ENCODE results near the gene ABHD2.
"Not testable (repeated sequence)": the region's sequence is repeated elsewhere in the genome, so short reads cannot be mapped to it uniquely, and the experiment has no call there.

Gene ABHD2

DNA sequence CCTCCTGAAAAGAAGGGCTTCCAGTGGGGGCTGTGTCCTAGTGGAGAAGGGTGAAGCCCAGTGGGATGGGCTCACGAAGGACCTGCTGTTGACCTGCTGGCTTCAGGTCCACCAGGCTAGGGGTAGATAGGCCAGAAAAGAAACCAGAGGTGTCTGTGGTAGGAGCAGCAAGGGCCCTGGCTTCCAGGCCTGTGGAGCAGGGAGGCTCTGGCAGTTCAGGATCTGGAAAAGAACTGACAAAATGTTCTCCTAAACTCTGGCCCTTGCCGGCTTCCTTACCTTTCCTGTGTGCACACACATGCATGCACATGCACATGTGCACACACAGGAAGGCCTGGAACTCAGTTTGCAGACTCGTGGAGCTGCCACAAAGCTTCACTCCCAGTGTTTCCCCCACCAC lies 49.7 kb downstream of the ABHD2 start:
- DNase-seq (ENCODE audit: low read depth in 2 of 2), result no peak

DNA sequence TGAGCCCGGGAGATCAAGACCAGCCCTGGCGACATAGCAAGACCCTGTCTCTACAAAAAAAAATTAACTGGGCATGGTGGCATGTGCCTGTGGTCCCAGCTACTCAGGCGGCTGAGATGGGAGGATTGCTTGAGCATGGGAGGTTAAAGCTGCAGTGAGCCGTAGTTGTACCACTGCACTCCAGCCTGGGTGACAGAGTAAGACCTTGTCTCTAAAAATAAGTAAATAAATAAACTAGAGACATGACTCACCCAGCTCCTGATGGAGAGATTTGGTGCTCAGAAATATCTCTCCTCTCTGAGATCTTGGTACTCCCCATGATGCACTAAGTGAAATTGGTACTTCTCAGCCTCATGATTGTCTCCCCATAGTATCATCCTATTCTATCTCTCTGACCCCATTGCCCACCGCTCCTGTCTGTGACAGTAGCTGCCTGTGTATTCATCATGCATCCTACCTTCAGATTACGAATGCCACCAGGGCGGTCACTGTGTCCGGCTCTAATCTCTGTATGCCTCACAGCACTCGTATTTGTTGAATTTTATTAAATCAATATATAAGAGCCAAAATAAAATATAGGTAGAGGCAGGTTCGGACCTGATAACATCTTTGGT lies 50.9 kb downstream of the ABHD2 start:
- no peak for DNase-seq (ENCODE audit: low read depth in 2 of 2)

DNA sequence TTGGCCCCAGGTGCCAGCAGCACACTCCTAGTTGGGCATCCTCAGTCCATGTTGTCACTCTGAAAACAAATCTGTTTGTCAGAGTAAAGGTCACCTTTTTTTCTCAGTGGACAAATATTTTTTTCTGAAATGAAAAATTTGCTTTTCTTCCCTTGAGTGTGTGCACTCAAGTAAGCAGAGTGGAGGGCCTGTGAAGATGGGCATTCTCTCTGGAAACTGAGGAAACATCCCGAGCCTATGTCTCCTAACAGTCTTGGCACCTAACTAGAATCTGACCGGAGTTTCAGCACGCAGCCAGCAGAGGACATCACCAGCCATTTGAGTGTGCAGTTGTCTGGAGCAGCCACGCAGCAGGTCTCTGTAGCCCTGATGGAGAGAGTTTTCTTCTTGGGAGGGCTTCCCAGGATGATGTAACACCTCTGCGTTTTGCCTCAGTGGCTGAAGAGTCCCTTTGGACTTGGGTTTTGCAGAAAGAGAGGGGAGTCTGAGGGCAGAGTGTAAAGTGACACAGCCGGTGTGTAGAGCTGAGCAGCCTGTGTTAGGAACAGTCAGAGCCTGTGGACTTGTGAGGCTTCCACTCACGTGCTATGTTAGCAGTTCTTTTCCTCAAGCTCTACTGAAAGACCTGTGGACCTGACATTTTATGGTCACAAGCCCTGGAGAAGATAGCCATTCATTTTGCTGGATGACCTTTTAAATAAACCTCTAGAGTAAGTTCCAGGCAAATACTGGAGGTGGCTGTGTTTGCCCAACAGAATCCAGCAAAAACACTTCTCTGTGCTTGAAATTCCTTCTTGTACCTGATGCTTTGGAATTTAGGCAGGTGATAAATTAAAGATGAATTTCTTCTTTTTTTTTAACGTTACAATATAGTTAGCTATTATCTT lies 51.6 kb downstream of the ABHD2 start:
- DNase-seq (ENCODE audit: low read depth in 2 of 2), result no peak

DNA sequence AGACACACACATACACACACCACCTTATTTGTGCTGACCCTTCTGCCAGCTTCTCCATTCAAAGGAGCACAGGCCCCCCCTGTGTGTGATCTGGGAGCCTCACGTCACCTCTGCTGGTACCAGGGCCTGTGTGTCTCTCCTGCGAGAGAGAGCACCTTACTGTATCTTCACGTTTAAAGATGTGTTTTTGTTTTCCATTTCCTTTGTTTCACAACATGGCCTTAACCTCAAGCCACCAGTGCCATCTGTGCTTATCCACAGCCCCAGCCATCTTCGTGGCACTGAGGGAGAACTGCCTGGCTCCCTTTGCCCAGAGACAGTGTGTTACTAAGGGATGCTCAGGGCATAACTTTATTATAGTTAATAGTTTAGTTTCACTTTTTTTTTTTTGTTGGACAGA lies 52.3 kb downstream of the ABHD2 start:
- DNase-seq (ENCODE audit: low read depth in 2 of 2), result no peak

DNA sequence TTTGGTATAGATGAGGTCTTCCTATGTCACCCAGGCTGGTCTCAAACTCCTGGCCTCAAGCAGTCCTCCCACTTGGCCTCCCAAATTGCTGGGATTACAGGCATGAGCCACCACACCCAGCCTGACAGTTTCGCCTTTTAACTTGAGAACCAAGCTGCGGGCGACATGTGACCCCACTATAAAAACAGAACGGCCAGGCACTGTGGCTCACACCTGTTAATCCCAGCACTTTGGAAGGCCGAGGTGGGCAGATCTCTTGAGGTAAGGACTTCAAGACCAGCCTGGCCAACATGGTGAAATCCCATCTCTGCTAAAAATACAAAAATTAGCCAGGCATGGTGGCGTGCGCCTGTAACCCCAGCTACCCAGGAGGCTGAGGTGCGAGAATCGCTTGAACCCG lies 52.9 kb downstream of the ABHD2 start:
- DNase-seq (ENCODE audit: low read depth in 2 of 2), result not testable (repeated sequence)

DNA sequence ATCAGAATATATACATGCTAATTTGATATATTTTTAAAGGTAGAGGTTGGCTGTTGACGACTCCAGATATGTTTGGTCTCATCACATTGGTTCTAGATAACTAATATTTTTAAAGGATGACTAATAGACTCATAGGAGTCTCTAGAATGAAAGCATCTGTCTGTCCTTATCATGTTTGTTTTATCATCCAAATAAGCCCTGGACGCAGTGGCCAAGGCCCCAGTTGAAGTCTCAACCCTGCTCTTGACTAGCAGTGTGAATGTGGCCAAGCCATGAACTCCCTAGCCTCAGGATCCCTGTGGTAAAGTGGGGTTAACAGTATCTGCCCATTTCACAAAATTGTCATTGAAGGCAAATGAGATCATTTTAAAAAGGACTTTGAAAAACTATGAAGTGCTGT lies 53.6 kb downstream of the ABHD2 start:
- no peak for DNase-seq (ENCODE audit: low read depth in 2 of 2)

DNA sequence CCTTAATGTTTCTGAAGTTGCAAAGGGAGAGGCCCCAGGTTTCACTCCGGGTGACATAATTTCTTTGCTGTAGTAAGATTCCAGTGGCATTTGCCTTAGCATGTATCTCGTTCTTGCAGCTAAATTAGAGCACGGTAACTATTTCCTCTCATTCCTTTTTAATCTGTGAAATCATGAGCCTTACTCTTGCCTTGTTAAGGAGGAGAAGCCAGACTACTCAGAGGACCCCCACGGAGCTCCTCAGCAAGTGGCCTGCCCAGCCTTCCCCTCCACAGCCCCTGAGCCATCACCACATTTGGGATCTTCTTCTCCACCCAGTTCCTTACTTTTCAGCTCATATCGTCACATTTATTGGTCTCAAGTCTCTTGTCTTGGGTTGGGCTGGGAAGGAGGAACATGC lies 54.2 kb downstream of the ABHD2 start:
- no peak for DNase-seq (ENCODE audit: low read depth in 2 of 2)

DNA sequence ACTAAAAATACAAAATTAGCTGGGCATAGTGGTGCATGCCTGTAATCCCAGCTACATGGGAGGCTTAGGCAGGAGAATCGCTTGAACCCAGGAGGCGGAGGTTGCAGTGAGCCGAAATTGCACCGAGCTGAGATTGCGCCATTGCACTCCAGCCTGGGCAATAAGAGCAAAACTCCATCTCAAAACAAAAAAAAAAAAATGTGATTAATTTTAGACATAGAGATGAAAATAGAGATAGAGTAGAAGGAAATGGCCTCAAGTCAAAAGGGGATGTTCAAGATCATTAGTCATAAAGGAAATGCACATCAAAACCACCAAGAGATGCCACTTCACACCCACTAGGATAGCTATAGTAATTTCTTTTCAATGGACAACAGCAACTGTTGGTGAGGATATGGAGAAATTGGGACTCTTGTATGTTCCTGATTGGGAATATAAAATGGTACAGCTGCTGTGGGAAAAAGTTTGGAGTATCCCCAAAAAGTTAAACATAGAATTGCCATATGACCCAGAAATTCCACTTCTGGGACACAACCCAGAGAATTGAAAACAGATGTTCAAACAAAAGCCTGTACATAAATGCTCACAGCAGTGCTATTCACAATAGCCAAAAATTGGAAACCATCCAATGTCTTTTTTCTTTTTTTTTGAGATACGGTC lies 55.4 kb downstream of the ABHD2 start:
- no peak for DNase-seq (ENCODE audit: low read depth in 2 of 2)

DNA sequence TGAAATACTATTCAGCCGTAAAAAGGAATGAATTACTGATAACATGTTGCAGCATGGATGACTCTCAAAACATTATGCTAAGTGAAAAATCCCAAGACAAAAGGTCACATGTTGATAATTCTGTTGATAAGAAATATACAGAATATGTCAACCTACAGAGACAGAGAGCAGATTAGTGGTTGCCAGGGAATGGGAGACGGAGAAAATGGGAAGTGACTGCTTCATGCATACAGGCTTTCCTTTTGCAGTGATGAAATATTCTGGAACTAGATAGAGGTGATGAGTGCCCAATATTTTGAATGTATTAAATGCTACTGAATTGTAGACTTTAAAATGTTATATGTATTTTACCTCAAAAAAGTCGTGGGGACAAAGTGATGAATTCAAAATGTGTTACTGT lies 56.2 kb downstream of the ABHD2 start:
- DNase-seq (ENCODE audit: low read depth in 2 of 2), result no peak

DNA sequence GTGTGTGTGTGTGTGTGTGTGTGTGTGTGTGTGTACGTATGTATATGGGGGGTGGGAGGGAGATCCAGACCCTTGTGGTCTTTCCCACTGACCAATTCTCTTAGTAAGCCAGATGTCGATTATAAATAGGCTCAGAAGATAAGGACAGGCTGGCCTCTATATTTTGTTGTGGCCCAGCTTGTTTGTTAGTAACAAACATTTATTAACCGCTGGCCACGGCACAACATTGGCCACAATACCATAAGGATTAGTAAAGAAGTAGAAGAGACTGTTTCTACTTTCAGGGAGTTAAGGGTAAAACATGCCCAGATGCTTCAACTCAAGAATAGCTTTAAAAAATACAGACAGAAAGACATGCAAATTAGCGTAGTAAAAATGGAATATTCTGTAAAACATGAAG lies 58.1 kb downstream of the ABHD2 start:
- no peak for DNase-seq (ENCODE audit: low read depth in 2 of 2)

DNA sequence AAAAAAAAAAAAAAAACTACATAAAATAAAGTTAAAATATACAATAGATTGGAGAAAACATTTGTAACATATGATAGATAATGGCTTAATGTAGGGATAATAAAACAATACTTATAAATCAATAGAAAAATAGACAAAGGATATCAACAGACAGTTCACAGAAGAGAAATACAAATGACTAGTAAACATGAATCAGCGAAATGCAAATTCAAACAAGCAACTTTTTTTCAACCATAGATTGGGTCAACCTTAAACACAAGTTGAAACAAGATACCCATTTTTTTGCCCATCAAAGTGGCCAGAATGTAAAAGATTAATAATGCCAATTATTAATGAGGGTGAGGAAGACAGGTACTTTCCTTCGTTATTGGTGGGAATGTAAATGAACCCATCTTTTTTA lies 59.9 kb downstream of the ABHD2 start:
- DNase-seq (ENCODE audit: low read depth in 2 of 2), result no peak

DNA sequence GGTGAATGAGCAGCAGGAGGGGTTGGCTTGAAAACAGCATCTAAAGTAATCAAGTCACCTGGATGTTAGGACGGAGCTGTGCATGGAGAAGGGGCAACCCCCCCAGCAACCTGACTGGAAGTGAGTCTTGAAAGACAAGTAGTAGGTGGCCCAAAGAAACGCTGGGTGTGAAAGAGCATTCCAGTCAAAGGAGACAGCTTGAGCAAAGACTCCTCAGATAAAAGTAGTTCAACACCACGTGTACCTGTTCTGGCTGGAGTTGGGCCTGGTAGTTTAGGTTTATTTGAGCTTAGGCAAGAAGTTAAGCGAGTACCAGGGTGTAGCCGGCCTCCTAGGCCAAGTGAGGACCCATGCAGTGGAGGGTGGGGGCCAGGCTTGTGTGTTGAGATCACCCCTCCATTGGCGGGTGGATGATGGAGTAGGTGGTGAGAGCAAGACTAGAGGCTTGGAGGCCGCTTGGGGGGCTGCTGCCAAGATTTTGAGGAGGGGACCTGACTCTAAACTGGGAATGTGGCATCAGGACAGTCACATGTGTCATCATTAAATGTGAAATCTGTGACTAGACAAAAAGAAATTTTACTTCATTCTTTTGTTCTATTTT lies 61.3 kb downstream of the ABHD2 start:
- DNase-seq (ENCODE audit: low read depth in 2 of 2), result no peak

DNA sequence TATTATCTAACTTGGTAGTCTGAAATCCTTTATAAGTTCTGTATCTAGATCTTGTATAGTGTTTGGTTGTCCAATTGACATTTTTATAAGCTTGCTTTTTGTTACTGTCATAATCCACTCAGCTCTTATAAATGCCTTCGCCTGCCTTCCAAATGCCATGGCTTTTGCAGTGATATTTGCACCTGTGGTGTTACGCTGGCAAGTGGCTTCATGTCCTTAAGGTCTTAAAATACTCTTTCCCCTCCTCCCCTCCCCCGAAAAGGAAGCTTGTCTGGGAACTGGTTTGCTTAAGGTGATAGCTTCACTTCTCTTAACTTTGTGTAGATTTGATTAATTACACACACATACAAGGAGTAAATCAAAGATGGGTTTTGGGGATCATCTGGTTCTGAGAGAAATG lies 62.0 kb downstream of the ABHD2 start:
- no peak for DNase-seq (ENCODE audit: low read depth in 2 of 2)

DNA sequence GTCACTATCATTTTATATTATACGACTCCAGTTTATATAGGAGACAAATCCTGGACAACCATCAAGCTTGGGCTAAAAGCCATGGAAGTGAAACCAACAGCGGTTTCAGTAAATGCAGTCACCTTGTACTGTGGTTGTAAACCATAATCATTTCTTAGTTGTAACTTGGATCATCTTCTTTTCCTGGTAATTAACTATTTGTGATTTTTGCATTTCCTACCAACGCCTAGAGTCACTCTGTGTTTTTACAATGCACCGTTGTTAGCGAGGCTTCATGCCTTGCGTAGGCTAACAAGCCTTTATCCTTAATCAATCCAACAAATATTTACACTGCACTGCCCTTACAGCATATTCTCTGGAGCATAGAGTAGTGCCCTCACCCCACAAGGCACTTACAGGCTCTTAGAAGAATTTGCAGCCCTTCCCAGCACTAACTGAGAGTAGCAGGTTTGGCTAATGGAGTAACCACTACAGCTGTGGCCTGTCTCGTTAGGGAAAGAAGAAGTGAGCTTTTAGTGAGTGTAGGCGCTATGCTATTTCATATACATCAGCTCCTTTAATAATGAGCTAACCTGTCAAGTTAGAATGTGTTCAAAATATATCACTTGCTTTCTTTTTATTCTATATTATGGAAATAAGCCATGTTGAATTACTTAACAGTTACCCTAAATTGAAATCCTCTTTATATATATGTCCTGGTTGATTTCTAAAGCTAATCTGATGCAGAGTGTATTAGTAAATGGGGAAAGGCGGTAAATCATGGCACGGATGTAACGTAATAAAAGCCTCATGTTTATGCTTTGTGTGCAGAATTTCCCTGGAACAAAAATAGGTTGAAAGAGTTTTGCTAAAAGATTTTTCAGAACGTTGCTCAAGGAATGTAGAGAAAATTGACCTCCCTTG lies 62.8 kb downstream of the ABHD2 start:
- DNase-seq (ENCODE audit: low read depth in 2 of 2), result no peak

DNA sequence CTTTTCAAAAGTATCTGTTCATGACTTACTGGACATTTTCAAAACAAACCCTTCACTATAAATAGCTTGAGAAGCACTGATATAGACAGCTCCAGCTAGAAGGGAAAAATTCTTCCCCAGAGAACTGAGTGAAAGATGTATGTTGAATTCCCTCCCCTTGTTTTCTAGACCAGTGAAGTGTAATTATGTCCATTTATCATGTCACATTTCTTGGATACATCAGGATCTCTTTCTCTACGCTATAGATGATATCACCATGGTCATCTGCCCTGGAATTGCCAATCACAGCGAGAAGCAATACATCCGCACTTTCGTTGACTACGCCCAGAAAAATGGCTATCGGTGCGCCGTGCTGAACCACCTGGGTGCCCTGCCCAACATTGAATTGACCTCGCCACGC lies 66.9 kb downstream of the ABHD2 start:
- DNase-seq (ENCODE audit: low read depth in 2 of 2), result no peak

DNA sequence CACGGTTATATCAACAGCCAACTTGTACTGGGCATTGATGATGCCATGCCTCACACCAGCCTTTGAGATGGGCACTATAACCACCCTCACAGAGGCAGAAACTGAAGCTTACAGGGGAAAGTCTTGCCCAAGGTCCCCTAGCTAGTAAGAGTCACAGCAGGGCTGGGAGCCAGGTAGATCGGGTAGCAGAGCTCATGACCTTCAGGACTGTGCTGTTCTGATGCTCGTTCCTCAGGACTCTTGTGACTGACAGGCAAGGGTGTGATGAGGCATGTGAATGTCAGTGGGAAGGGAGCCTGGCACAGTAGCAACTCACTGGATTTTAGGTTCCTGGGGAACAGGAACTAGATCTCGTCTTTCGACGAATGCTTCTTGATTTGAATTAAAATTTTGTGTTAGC lies 67.4 kb downstream of the ABHD2 start:
- no peak for DNase-seq (ENCODE audit: low read depth in 2 of 2)

DNA sequence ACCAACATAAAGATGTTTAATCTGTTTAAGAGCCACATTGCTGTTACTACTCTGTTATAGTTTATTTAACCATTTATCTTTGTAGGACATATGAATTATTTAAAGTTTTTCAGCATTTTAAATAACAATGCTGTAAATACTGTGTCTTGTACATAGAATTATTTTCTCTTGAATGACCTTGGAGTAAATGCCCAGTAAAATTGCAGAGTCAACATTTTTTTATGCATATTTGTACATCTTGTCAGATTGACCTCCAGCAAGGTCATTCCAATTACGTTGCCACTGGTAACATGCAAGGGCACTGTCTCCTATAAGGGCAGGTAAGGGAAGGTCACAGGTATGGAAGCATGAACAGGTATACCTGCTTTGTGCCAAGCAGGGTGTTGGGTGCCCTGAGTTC lies 68.8 kb downstream of the ABHD2 start:
- no peak for DNase-seq (ENCODE audit: low read depth in 2 of 2)

DNA sequence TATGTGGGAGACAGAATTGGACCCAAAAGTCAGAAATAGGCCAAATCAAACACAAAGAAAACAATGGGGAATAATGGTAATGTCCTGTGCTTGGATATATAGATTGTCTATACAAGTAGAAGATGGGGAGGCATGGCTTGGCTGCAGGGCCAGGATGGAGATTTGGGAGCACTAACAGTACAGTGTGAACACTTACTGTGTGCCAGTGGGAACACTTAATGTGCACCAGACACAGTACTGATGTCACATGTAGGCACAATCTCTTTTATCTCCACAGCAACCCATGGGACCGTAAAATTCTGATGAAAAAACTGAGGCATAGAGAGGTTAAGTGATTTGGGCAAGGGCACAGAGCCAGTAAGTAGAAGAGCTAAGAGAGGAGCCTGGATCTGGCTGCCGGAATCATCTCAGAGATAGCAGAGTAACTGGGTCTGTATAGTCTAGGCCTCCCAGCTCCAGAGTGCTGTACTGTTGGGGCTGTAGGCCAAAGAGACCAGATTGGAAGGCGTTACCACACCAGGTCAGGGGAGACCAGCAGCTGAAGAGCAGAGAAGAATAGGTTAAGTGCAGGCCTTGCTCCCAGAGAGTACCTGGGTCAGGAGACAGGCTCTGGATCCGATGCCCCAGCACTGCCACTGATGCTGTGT lies 69.8 kb downstream of the ABHD2 start:
- no peak for DNase-seq (ENCODE audit: low read depth in 2 of 2)

DNA sequence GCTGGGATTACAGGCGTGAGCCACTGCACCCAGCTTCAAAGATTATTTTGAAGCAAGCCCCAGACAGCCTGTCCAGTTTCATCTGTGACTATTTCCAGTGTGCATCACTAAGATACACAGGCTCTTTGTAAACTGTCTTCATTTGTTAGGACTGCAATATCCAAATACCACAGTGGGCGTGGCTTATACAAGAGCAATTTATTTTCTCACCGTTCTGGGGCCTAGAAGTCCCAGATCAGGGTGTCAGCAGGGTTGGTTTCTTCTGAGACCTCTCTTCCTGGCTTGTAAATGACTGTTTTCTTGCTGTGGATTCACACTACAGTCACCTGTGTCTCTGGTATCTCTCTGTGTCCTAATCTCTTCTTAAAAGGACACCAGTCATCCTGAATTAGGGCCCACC lies 73.4 kb downstream of the ABHD2 start:
- DNase-seq (ENCODE audit: low read depth in 2 of 2), result no peak

DNA sequence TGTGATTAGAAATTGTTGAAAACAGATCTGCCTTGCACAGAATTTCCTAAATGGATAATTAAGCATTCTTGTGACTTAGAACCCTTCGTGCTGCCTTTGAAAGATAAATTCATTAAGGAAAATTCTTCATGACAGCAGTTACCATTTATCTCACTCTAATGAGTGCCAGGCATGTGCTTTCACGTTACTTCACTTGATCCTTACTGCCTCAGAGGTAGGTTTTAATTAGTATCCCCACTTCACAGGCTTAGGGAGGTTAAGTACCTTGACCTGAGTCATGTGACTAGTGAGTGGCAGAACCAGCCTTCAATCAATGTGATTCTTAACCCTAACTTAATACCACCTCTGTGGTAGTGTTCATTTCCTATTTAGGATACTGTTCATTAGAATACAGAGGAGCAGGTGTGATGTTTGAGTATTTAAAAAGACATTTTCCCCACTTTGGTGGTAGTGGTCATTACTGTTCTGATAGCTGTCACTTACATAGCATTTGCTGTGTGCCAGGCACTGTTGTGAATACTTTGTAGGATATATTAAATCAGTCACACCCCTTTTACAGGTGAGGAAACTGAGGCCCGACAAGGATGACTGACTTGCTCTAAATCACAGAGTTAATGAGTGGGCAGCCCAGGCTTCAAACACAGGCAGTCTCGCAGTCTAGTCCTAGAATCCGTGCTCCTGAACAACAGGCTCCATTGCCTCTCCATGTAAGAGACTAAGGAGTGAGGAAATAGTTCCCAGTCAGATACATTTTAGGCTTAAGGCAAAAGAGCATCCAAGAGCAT lies 75.2 kb downstream of the ABHD2 start:
- no peak for DNase-seq (ENCODE audit: low read depth in 2 of 2)
